HG02588 (cell line): ENCODE results near the gene BMP8A.
"Not testable (repeated sequence)": the region's sequence is repeated elsewhere in the genome, so short reads cannot be mapped to it uniquely, and the experiment has no call there.

Source experiments
- ATAC-seq: cut with Tn5 transposase; IDR thresholded peaks from one replicate; pipeline ENCODE4 v1.9.1; 2021; ENCODE audit warnings: mild to moderate bottlenecking, moderate library complexity; ENCODE audit not compliant: unreplicated experiment

The BMP8A gene

DNA sequence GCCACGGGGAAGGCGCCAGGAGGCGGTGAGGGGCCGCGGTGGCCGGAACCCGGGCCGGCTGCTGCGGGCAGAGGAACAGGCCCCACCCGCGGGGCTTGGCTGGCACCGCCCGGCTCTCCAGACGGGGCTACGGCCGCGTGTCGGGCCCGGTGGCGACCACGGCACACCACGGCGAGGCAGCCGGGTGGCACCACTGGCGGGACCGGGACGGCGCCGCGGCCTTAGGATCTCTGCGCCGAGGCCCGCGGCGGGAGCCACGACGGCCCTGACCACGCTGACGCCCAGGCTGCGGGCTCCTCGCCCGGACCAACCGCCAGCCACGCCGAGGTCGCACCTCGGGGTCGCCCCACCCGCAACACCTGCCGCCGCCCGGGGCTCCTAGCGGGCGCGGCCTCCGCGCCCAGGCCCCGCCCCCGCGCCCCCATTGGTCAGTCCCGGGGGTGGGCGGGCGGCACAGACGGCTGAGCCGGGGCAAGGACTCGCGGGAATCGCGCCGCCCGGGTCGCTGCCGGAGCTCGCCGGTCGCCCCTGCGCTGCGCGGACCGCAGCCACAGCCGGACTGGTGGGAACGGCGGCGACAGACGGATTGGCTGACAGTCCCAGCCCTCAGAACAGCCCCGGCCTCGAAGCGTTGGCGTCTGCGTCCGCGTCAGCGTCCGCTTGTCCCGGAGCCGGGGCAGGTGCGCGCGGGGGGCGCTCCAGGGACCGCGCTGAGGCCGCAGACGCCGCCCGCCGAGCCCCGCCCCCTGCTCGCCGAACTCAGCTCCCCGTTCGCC is at the start of gene BMP8A:
Gene BMP8A, plus strand, starts transcription at position 491 of the 776 bp plus-strand sequence. CDS start 356 bp downstream, outside the sequence.
- ATAC-seq = peak; percentile 70

GRCh38 chr1:39441797-39442196 is 49.6 kb upstream of the BMP8A start:
- ATAC-seq = no peak

DNA sequence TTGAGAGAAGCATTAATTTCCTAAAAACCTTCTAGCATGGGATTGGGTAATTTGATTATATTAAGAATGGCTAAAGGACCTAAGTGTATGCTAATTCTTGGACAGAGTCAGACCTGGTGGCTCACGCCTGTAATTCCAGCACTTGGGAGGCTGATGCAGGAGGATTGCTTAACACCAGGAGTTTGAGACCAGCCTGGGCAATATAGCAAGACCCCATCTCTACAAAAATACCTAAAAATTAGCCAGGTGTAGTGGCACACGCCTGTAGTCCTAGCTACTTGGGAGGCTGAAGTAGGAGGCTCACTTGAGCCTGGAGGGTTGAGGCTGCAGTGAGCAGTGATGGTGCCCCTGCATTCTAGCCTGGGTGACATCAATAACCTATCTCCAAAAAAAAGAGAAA is 45.9 kb upstream of the BMP8A start:
- ATAC-seq = no peak

DNA sequence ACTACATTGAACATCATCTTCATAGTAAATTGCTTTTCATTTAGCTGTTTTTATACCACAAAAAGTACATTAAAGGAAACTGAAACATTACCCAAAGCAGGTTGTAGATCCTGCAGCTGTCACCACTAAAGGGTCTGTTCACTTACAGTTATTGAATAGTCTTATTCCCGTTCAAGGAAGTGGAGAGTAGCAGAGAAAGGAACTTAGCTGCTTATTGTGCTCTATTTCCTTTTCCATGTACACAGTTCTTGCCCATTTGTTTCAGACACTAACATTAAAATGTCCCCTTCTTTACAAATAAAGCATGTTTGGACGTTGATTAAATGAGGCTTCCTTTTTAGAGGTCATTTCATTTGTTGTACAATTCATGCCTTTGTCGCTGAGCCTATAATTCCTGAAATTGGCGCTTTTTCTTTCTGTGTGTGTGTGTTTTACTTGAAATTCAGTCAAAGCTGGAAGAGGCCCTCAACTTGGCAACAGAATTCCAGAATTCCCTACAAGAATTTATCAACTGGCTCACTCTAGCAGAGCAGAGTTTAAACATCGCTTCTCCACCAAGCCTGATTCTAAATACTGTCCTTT is 44.4 kb upstream of the BMP8A start:
- ATAC-seq = no peak

GRCh38 chr1:39450041-39450440 is 41.4 kb upstream of the BMP8A start:
- ATAC-seq = not testable (repeated sequence)

DNA sequence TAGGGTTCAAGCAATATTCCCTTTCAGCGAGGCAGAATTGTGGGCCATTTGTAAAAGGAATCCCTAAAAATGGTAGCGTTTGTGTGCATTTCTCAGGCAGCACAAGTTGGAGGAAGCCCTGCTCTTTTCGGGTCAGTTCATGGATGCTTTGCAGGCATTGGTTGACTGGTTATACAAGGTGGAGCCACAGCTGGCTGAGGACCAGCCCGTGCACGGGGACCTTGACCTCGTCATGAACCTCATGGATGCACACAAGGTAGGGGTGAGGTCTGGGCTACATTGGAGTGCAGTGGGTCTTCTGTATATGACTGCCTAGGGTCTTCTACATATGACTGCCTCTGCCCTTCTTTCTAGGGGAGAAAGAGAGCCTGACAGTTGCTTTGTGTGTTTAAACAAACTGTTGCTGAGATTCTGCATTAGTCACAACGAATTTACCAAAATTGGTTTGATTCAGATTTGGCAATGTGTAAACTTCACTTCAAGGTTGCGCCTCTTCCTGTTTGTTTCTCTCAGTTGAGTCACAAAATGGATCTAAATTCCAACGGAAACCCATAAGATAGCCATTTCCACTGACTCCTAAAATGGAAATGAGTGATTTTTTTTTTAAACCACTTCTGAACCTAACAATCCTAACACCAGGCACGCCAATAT is 40.4 kb upstream of the BMP8A start:
- no peak for ATAC-seq

- ATAC-seq = no peak
Measured at GRCh38 chr1:39452081-39452480, 39.4 kb upstream of the BMP8A start.

GRCh38 chr1:39452540-39452939 is 38.9 kb upstream of the BMP8A start:
- no peak for ATAC-seq

DNA sequence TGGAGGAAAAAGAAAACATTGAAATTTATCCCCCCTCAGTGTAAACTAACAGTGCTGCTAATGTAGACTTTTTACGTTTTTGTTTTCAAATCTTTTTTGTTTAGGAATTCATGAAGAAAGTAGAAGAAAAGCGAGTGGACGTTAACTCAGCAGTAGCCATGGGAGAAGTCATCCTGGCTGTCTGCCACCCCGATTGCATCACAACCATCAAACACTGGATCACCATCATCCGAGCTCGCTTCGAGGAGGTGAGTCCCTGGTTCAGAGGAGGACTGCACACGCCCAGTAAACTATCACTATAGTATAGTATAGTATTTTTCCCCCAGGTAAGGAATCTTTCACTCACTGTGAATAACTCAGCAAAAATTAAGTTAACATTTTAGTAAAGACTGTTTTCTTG is 37.8 kb upstream of the BMP8A start:
- ATAC-seq = no peak

- ATAC-seq = no peak
Measured at GRCh38 chr1:39458991-39459390, 32.4 kb upstream of the BMP8A start.

- no peak for ATAC-seq
Measured at GRCh38 chr1:39462074-39462473, 29.4 kb upstream of the BMP8A start.

DNA sequence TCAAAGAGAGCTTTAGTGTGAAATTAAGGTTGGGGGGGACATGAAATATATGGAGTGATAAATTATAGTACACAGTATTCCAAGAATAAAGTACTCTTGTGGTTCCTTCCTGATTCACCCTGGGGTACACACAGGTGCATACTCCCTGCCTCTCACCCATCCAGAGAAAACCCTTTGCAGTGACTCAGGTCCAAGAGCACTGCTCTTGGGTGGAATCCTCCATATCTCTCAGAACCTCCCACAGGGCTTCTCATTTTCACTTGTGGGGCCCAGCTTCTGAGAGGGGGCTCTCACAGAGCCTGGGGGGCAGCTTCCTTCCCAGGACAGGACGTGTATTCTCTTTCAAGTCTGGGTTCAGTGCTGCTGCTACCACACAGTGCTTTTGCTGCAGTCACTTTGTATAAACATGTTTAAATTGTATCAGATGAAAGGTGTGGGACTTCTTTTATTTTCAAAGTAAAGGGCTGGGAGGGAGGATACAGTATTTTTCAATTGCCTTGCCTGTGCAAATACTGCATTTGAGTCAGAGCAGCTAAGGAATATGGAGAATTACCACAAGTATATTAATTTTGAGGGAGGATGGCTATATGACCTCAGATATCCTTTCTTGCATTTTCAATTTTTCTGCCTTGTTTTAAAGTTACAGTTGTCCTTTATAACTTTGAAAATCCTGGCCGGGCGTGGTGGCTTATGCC is 24.9 kb upstream of the BMP8A start:
- no peak for ATAC-seq

DNA sequence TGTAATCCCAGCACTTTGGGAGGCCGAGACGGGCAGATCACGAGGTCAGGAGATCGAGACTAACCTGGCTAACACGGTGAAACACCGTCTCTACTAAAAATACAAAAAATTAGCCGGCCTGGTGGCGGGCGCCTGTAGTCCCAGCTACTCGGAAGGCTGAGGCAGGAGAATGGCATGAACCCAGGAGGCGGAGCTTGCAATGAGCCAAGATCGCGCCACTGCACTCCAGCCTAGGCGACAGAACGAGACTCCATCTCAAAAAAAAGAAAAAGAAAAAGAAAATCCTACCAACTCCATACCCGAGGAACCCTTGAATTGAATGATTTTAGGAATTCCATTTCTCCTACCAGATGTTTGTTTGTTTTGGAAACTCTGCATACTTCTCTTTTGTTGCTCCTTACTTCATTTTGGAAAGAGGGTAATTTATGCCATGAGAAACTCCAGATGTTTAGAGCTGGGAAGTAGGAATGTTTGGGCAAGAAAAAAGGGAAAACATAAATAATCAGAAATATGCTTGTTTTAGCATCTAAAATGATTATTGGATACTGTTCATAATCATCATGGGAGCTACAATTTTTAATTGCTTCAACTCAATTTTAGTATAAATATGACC is 24.2 kb upstream of the BMP8A start:
- not testable (repeated sequence) for ATAC-seq

DNA sequence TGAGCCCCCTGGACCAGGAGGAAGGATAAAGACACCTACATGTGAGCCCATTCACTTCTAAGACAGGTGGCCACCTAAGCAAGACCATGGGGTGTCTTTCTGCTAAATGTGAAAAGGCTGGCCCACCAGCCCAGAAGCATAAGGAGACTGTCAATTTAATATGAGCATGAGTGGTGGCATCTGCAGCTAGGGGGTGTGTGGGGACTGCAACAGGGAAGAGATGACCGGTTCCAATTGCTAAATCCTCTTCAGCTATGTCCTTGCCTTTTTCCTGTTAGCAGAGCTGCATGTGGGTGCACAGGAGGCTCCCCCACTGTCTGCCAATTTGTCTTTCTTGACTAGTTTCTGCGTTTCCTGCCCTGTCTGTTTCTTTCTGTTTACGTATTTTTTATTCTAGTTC is 22.3 kb upstream of the BMP8A start:
- no peak for ATAC-seq

GRCh38 chr1:39470040-39470439 is 21.4 kb upstream of the BMP8A start:
- ATAC-seq = no peak

DNA sequence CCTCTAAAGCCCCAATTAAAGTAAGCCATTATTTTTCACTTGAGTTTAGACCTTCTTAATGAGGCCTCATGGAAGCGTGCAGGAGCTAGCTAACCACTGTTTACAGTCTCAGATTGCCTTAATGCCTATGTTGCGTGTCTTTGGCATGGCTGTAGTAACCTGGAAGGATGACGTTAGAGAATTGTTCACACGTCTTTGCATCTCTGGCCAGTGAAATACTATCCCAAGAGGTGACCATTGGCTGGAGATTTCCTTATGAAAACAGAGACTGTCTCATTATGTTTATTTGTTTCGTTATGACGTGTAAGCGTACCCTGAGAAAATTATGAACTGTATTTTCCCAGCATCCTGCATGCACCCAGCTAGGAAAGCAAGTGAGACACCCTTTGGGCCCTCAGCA is 18.6 kb upstream of the BMP8A start:
- ATAC-seq = no peak

DNA sequence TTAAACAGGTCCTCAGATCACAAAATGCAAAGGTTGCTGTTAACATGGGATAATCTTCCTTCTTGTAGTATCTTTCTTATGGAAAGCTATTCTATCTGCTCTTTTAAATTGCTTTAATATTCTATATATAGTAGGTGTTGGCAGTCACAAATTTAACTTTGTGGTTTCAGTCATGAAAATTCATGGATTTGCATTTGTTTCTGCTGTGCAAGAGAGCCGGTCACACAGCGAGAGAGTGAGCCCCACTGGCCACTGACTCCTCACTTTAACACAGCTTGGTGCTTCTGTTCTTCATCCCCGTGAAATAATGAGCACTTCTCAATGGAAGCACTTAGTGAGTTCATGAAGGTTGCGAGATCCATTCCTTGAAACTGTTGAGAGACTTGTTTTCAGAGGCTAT is 18.1 kb upstream of the BMP8A start:
- ATAC-seq = no peak

DNA sequence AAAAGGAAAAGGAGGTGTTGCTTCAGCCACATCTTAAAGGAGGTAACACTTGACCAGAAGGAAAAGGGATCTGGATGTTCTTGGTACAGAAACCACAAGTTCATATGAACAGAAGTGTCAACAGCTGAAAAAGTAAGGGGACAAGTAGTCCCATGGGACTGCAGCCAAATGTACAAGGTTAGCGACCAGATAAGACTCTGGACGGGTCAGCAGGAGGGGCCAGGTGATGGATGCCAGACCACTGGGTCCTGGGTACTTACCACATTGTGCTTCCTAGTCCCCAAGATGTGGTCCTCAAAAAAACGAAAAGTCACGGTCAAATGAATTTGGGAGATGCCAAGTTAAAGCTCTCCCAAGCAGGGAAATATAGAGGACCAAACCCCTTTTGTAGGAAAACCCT is 16.6 kb upstream of the BMP8A start:
- no peak for ATAC-seq

DNA sequence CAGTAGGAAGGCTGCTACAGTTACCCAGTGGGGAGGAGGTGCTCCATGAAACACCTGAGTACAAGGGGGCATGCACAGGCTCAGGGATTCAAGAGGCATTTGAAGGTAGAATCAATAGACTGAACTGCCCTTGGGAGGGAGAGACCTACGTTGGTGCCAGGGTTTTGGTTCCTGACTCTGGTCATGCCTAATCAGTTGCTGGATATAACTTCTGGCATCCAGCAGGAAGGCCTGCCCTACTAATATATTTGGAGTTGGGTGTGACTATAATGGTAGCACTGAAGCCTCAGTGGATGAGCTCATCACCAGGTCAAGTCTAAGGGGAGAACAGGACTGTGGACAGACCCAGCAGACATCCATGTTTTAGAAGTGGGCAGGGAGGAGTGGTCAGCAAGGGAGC is 15.9 kb upstream of the BMP8A start:
- ATAC-seq = not testable (repeated sequence)

DNA sequence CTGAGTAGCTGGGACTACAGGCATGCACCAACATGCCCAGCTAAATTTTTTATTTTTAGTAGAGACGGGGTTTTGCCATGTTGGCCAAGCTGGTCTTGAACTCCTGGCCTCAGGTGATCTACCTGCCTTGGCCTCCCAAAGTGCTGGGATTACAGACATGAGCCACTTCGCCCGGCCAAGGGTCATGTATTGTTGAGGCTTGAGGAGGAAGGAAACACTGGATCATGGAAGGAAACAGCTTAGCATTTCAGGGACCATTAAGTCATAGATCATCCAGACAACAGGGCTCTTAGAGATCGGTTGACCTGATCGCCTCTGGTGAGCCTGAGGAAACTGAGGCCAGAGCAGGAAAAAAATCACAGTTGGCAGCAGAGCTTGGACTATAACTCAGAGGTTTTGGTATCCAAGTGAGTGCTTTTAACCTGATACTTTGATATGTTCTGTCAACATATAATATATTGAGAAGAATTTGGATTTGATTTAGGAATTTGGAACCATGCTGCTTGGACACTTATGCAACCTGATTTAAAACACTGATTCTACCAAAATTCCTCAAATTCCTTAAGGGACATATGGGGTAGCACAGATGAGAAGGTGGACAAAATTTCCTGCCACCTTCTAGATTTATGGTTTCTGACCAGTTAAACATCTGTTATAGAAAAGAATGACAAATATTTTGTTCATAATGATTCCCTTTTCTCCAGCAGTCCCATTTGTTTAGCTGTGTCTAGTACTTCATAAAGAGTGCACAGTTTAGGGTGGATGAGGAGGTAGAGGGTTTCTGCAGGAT is 13.1 kb upstream of the BMP8A start:
- no peak for ATAC-seq
